Fibroblast of skin of scalp (primary cell): ENCODE data around the gene MAP3K5.
A peak's percentile ranks its signal among the peaks of the same experiment; 100 is the strongest.

ENCODE experiments used
- DNase-seq: peaks from one replicate; pipeline ENCODE4 v3.0.0-alpha.2; 2013

MAP3K5 gene

GRCh38 chr6:136682292-136682691 is 110.0 kb downstream of the MAP3K5 start:
- DNase-seq, result no peak

- no peak for DNase-seq
Measured at GRCh38 chr6:136677822-136678221, 114.5 kb downstream of the MAP3K5 start.

- no peak for DNase-seq
Measured at GRCh38 chr6:136677344-136677743, 114.9 kb downstream of the MAP3K5 start.

- DNase-seq, result no peak
Measured at GRCh38 chr6:136676075-136676474, 116.2 kb downstream of the MAP3K5 start.

- no peak for DNase-seq
Measured at GRCh38 chr6:136673571-136673970, 118.7 kb downstream of the MAP3K5 start.

GRCh38 chr6:136672144-136672543 is 120.1 kb downstream of the MAP3K5 start:
- DNase-seq, result no peak

GRCh38 chr6:136669299-136669699 is 123.0 kb downstream of the MAP3K5 start:
- DNase-seq, result peak; percentile 79

- DNase-seq, result no peak
Measured at GRCh38 chr6:136668571-136668970, 123.7 kb downstream of the MAP3K5 start.

- no peak for DNase-seq
Measured at GRCh38 chr6:136666041-136666440, 126.2 kb downstream of the MAP3K5 start.

- no peak for DNase-seq
Measured at GRCh38 chr6:136662347-136663237, 129.7 kb downstream of the MAP3K5 start.

- DNase-seq, result no peak
Measured at GRCh38 chr6:136660727-136661126, 131.6 kb downstream of the MAP3K5 start.

GRCh38 chr6:136659991-136660499 is 132.2 kb downstream of the MAP3K5 start:
- no peak for DNase-seq

GRCh38 chr6:136658711-136659110 is 133.6 kb downstream of the MAP3K5 start:
- DNase-seq, result no peak

GRCh38 chr6:136657666-136658065 is 134.6 kb downstream of the MAP3K5 start:
- peak; percentile 45 for DNase-seq

- no peak for DNase-seq
Measured at GRCh38 chr6:136656121-136656520, 136.2 kb downstream of the MAP3K5 start.

- no peak for DNase-seq
Measured at GRCh38 chr6:136655239-136656014, 136.8 kb downstream of the MAP3K5 start.

GRCh38 chr6:136654086-136654485 is 138.2 kb downstream of the MAP3K5 start:
- DNase-seq, result no peak

GRCh38 chr6:136652656-136653055 is 139.6 kb downstream of the MAP3K5 start:
- DNase-seq, result no peak

GRCh38 chr6:136651982-136652381 is 140.3 kb downstream of the MAP3K5 start:
- no peak for DNase-seq

- peak; percentile 70 for DNase-seq
Measured at GRCh38 chr6:136647363-136647852, 144.9 kb downstream of the MAP3K5 start.

GRCh38 chr6:136646377-136646776 is 145.9 kb downstream of the MAP3K5 start:
- no peak for DNase-seq

- no peak for DNase-seq
Measured at GRCh38 chr6:136644597-136644952, 147.7 kb downstream of the MAP3K5 start.

- peak; percentile 76 for DNase-seq
Measured at GRCh38 chr6:136643850-136644596, 148.3 kb downstream of the MAP3K5 start.
